GM23338 (cell line): ENCODE results near the gene RPUSD3. TPM values are rescaled to one million over a fixed set of nuclear protein-coding genes. Genes with fewer than 3 reads are reported as not detected.

ENCODE experiments used
- ATAC-seq: fragments of 200-7000 bp; cut with Tn5 transposase; 3 replicates; pipeline ENCODE4 v1.9.1; 2020
- DNase-seq: peaks from one replicate; pipeline ENCODE4 v3.0.0-alpha.2; 2015; ENCODE audit warnings: low spot score
- H2AFZ ChIP-seq: fragments of 200-600 bp; sonication (generic); 2 replicates; pipeline ENCODE4 v1.8.0; 2016; ENCODE audit warnings: antibody characterized with exemption, mild to moderate bottlenecking, moderate library complexity
- H3F3A ChIP-seq: fragments of 200-600 bp; sonication (generic); replicated peaks from 2 replicates; pipeline ENCODE4 v1.8.0; 2017; ENCODE audit warnings: antibody characterized with exemption, mixed run types, low read depth
- H3K27ac ChIP-seq: fragments of 200-600 bp; sonication (generic); 2 replicates; pipeline ENCODE4 v1.6.1; 2016; ENCODE audit warnings: low read depth
- H3K27me3 ChIP-seq: fragments of 200-600 bp; sonication (generic); 2 replicates; pipeline ENCODE4 v1.8.0; 2016; ENCODE audit warnings: mild to moderate bottlenecking, mixed run types, moderate library complexity; ENCODE audit not compliant: insufficient read depth
- H3K36me3 ChIP-seq: fragments of 200-600 bp; sonication (generic); 2 replicates; pipeline ENCODE4 v1.8.0; 2016; ENCODE audit warnings: mild to moderate bottlenecking; ENCODE audit not compliant: insufficient read depth
- H3K4me1 ChIP-seq: fragments of 200-600 bp; sonication (generic); 2 replicates; pipeline ENCODE4 v1.8.0; 2016; ENCODE audit warnings: mild to moderate bottlenecking, moderate library complexity; ENCODE audit not compliant: insufficient read depth
- H3K4me2 ChIP-seq: fragments of 200-600 bp; sonication (generic); 2 replicates; pipeline ENCODE4 v1.7.1; 2017; ENCODE audit warnings: mixed run types
- H3K4me3 ChIP-seq: fragments of 200-600 bp; sonication (generic); 2 replicates; pipeline ENCODE4 v1.6.1; 2016; ENCODE audit warnings: mixed run types
- H3K79me2 ChIP-seq: fragments of 200-600 bp; sonication (generic); replicated peaks from 2 replicates; pipeline ENCODE4 v1.8.0; 2017; ENCODE audit warnings: mild to moderate bottlenecking; ENCODE audit not compliant: insufficient read depth
- H3K9me2 ChIP-seq: fragments of 200-600 bp; sonication (generic); 2 replicates; pipeline ENCODE4 v1.8.0; 2017; ENCODE audit not compliant: insufficient read depth
- H4K20me1 ChIP-seq: fragments of 200-600 bp; sonication (generic); replicated peaks from 2 replicates; pipeline ENCODE4 v1.8.0; 2017; ENCODE audit warnings: mild to moderate bottlenecking; ENCODE audit not compliant: insufficient read depth
- H3K27ac Mint-ChIP-seq: 2 replicates; pipeline ENCODE4 v1.8.0; 2020; ENCODE audit warnings: inconsistent platforms, mild to moderate bottlenecking, moderate library complexity, mixed read lengths
- H3K27me3 Mint-ChIP-seq: 3 replicates; pipeline ENCODE4 v1.8.0; 2022; ENCODE audit warnings: low read depth, mild to moderate bottlenecking, moderate library complexity, mixed read lengths, inconsistent platforms; ENCODE audit not compliant: insufficient read depth, poor library complexity
- H3K36me3 Mint-ChIP-seq: 3 replicates; pipeline ENCODE4 v1.8.0; 2021; ENCODE audit warnings: low read depth, mild to moderate bottlenecking, inconsistent platforms, moderate library complexity, mixed read lengths
- H3K4me1 Mint-ChIP-seq: 3 replicates; pipeline ENCODE4 v1.8.0; 2020; ENCODE audit warnings: mild to moderate bottlenecking, inconsistent platforms, mixed read lengths
- H3K4me3 Mint-ChIP-seq: 3 replicates; pipeline ENCODE4 v1.8.0; 2021; ENCODE audit warnings: moderate library complexity, mild to moderate bottlenecking, inconsistent platforms, mixed read lengths
- H3K9me3 Mint-ChIP-seq: 3 replicates; pipeline ENCODE4 v1.8.0; 2020; ENCODE audit warnings: moderate library complexity, mild to moderate bottlenecking, inconsistent platforms, mixed read lengths
- CREB1 ChIP-seq: fragments of 250-450 bp; sonication (Bioruptor Pico); IDR thresholded peaks from 2 replicates; pipeline ENCODE4 v1.5.0; 2020; ENCODE audit warnings: low read depth, mild to moderate bottlenecking, moderate library complexity
- ETS1 ChIP-seq: IDR thresholded peaks from 2 replicates; pipeline ENCODE4 v1.6.1; 2016; ENCODE audit warnings: antibody characterized with exemption
- EZH2 ChIP-seq: fragments of 200-600 bp; sonication (generic); IDR thresholded peaks from one replicate; pipeline ENCODE4 v1.8.0; 2017; ENCODE audit warnings: antibody characterized with exemption, mild to moderate bottlenecking, low read depth; ENCODE audit not compliant: unreplicated experiment
- JUNB ChIP-seq: IDR thresholded peaks from one replicate; pipeline ENCODE4 v1.6.1; 2016; ENCODE audit warnings: antibody characterized with exemption; ENCODE audit not compliant: unreplicated experiment
- NANOG ChIP-seq: IDR thresholded peaks from 2 replicates; pipeline ENCODE4 v1.6.1; 2016; ENCODE audit warnings: antibody characterized with exemption, borderline replicate concordance
- ZNF462 ChIP-seq: fragments of 250-450 bp; sonication (Bioruptor Pico); IDR thresholded peaks from 2 replicates; pipeline ENCODE4 v1.5.0; 2020; ENCODE audit warnings: mild to moderate bottlenecking, moderate library complexity
- polyA plus RNA-seq: library from polyadenylated mRNA; unstranded; fragments of >200 nt; fragmentation: Nextera tagmentation; extraction: Ambion mirVana; gene quantifications from 2 replicates; pipeline ENCODE4 v1.2.1, GENCODE V29; 2016
- total RNA-seq: library from RNA; depleted of rRNA; stranded (reverse); fragments of >200 nt; shearing (Covaris generic); gene quantifications from 2 replicates; pipeline ENCODE4 v1.2.3, GENCODE V29; 2014

Gene RPUSD3
- total and polyA plus RNA-seq, 2 experiments from 2014 or later = 64.3 to 73.4 TPM

GRCh38 chr3:9863058-9863772 lies 19.4 kb upstream of the RPUSD3 start:
- peak overlapping the region; percentile 32; the same call in 1 of the 3 replicates for H3K4me3 Mint-ChIP-seq
- no peaks in the 10 kb centered on the region for H3F3A ChIP-seq
- H3K9me3 Mint-ChIP-seq = no peaks in the 10 kb centered on the region
- no peaks in the 10 kb centered on the region for H3K9me2 ChIP-seq
- H2AFZ ChIP-seq = peak overlapping the region; percentile 98; the same call in 1 of the 2 replicates
- H3K27ac ChIP-seq = no peak overlapping the region
- H3K4me3 ChIP-seq = peak overlapping the region; percentile 60
- peaks cover 24% of the 10 kb centered on the region for H3K4me1 Mint-ChIP-seq
- H3K27me3 Mint-ChIP-seq = peaks cover 11% of the 10 kb centered on the region
- H3K27ac Mint-ChIP-seq = no peak overlapping the region
- ATAC-seq (peak; percentile 8), DNase-seq (no peak)
- no peaks in the 10 kb centered on the region for H3K36me3 Mint-ChIP-seq
- no peak for TF ChIP-seq NANOG
- TF ChIP-seq CREB1 (CRISPR knock-in tag) = no peak
- TF ChIP-seq ZNF462 (CRISPR knock-in tag) = no peak
- TF ChIP-seq ETS1 = no peak
- TF ChIP-seq JUNB = no peak
- TF ChIP-seq EZH2 = no peak
- H3K36me3 ChIP-seq = no peaks in the 10 kb centered on the region
- peaks cover 3% of the 10 kb centered on the region; the same call in 1 of the 2 replicates for H3K4me1 ChIP-seq
- 0 out of 2 replicates have a peak, but pooled peaks cover 2% of the 10 kb centered on the region for H3K27me3 ChIP-seq
- no peaks in the 10 kb centered on the region for H3K79me2 ChIP-seq
- peak overlapping the region; percentile 88 for H3K4me2 ChIP-seq
- H4K20me1 ChIP-seq = no peaks in the 10 kb centered on the region
